Muscle layer of duodenum (tissue), 2 donors: ENCODE results near the gene GALNT11.
"Not testable (repeated sequence)": the region's sequence is repeated elsewhere in the genome, so short reads cannot be mapped to it uniquely, and the experiment has no call there.

Experiments used
- H3K27ac ChIP-seq: one replicate; pipeline ENCODE4 v1.7.0; 2013; ENCODE audit warnings: mild to moderate bottlenecking, low read length
- H3K27me3 ChIP-seq: one replicate; pipeline ENCODE4 v1.7.0; 2013; ENCODE audit warnings: low read depth, mild to moderate bottlenecking, control low read depth, low read length
- H3K36me3 ChIP-seq, 2 donors: one replicate each; pipeline ENCODE4 v1.7.0; 2013; ENCODE audit warnings: low read length in 2 of 2, control low read depth in 1 of 2, mild to moderate bottlenecking in 1 of 2; ENCODE audit not compliant: insufficient read depth in 2 of 2, control insufficient read depth in 1 of 2
- H3K4me1 ChIP-seq, 2 donors: one replicate each; pipeline ENCODE4 v1.7.0; 2013; ENCODE audit warnings: low read length in 2 of 2, mild to moderate bottlenecking in 2 of 2, control low read depth in 1 of 2, moderate library complexity in 1 of 2; ENCODE audit not compliant: insufficient read depth in 2 of 2, control insufficient read depth in 1 of 2
- H3K4me3 ChIP-seq, 2 donors: one replicate each; pipeline ENCODE4 v1.7.0; 2013; ENCODE audit warnings: low read length in 2 of 2, low read depth in 1 of 2, mild to moderate bottlenecking in 1 of 2
- H3K9me3 ChIP-seq, 2 donors: one replicate each; pipeline ENCODE4 v1.7.0; 2013; ENCODE audit warnings: low read length in 2 of 2, control low read depth in 1 of 2, mild to moderate bottlenecking in 1 of 2; ENCODE audit not compliant: control insufficient read depth in 1 of 2
- donor health status: healthy.

The GALNT11 gene

GRCh38 chr7:152076940-152077933 is 51.8 kb downstream of the GALNT11 start:
- Histone ChIP-seq H3K4me1 (no peaks in the 10 kb centered on the region), H3K27me3 (no peaks in the 10 kb centered on the region), H3K36me3 (no peaks in the 10 kb centered on the region), H3K4me3 (no peak overlapping the region), H3K27ac (no peak overlapping the region), H3K9me3 (no peaks in the 10 kb centered on the region)

GRCh38 chr7:152078025-152078424 is 52.6 kb downstream of the GALNT11 start:
- Histone ChIP-seq H3K4me1 (no peaks in the 10 kb centered on the region), H3K36me3 (no peaks in the 10 kb centered on the region), H3K27ac (no peak overlapping the region)

GRCh38 chr7:152078786-152079185 is 53.3 kb downstream of the GALNT11 start:
- H3K4me3 ChIP-seq, result no peak overlapping the region
- H3K27ac ChIP-seq, result no peak overlapping the region
- H3K36me3 ChIP-seq, result no peaks in the 10 kb centered on the region
- H3K27me3 ChIP-seq, result no peaks in the 10 kb centered on the region
- no peaks in the 10 kb centered on the region for H3K4me1 ChIP-seq
- no peaks in the 10 kb centered on the region for H3K9me3 ChIP-seq

More at GRCh38 chr7:152078025-152078424, 52.6 kb downstream of the GALNT11 start:
- H3K9me3 ChIP-seq, result no peaks in the 10 kb centered on the region
- H3K27me3 ChIP-seq, result no peaks in the 10 kb centered on the region
- H3K4me3 ChIP-seq, result no peak overlapping the region

GRCh38 chr7:152081088-152081487 is 55.6 kb downstream of the GALNT11 start:
- H3K36me3 ChIP-seq, result no peaks in the 10 kb centered on the region
- H3K4me1 ChIP-seq, result no peaks in the 10 kb centered on the region
- H3K27me3 ChIP-seq, result no peaks in the 10 kb centered on the region
- no peak overlapping the region for H3K27ac ChIP-seq
- H3K9me3 ChIP-seq, result no peaks in the 10 kb centered on the region
- H3K4me3 ChIP-seq, result no peak overlapping the region

GRCh38 chr7:152082073-152082721 is 56.7 kb downstream of the GALNT11 start:
- H3K27ac ChIP-seq, result not testable (repeated sequence)

GRCh38 chr7:152085131-152085530 is 59.7 kb downstream of the GALNT11 start:
- H3K27ac ChIP-seq, result no peak overlapping the region
- no peaks in the 10 kb centered on the region for H3K4me1 ChIP-seq

More at GRCh38 chr7:152082073-152082721, 56.7 kb downstream of the GALNT11 start:
- not testable (repeated sequence) for H3K4me1 ChIP-seq, H3K4me3 ChIP-seq, H3K36me3 ChIP-seq, H3K27me3 ChIP-seq, H3K9me3 ChIP-seq

GRCh38 chr7:152086513-152086912 is 61.0 kb downstream of the GALNT11 start:
- no peak overlapping the region for H3K4me3 ChIP-seq
- H3K27me3 ChIP-seq, result no peaks in the 10 kb centered on the region
- H3K9me3 ChIP-seq, result peaks cover 5% of the 10 kb centered on the region in 2 donors
- no peak overlapping the region for H3K27ac ChIP-seq
- H3K36me3 ChIP-seq, result no peaks in the 10 kb centered on the region
- H3K4me1 ChIP-seq, result no peaks in the 10 kb centered on the region

More at GRCh38 chr7:152085131-152085530, 59.7 kb downstream of the GALNT11 start:
- Histone ChIP-seq H3K9me3 (peaks cover 5% of the 10 kb centered on the region in 2 donors), H3K4me3 (no peak overlapping the region), H3K36me3 (no peaks in the 10 kb centered on the region), H3K27me3 (no peaks in the 10 kb centered on the region)

- H3K27me3 ChIP-seq, result no peaks in the 10 kb centered on the region
- no peak overlapping the region for H3K27ac ChIP-seq
- no peaks in the 10 kb centered on the region for H3K4me1 ChIP-seq
- H3K9me3 ChIP-seq, result peaks cover 5% of the 10 kb centered on the region in 2 donors
- H3K36me3 ChIP-seq, result no peaks in the 10 kb centered on the region
- H3K4me3 ChIP-seq, result no peak overlapping the region
These were observed 63.7 kb downstream of the GALNT11 start for GRCh38 chr7:152089183-152089582.

GRCh38 chr7:152090747-152091146 is 65.3 kb downstream of the GALNT11 start:
- peaks cover 0 to 6% of the 10 kb centered on the region in 2 donors for H3K36me3 ChIP-seq
- H3K9me3 ChIP-seq, result peaks cover 5% of the 10 kb centered on the region in 2 donors
- no peaks in the 10 kb centered on the region for H3K4me1 ChIP-seq
- H3K27me3 ChIP-seq, result no peaks in the 10 kb centered on the region
- H3K4me3 ChIP-seq, result no peak overlapping the region
- H3K27ac ChIP-seq, result no peak overlapping the region

GRCh38 chr7:152093717-152094116 is 68.2 kb downstream of the GALNT11 start:
- H3K4me1 ChIP-seq, result no peaks in the 10 kb centered on the region
- H3K27ac ChIP-seq, result no peak overlapping the region
- H3K36me3 ChIP-seq, result peaks cover 0 to 6% of the 10 kb centered on the region in 2 donors
- H3K9me3 ChIP-seq, result peaks cover 4% of the 10 kb centered on the region in 2 donors
- no peaks in the 10 kb centered on the region for H3K27me3 ChIP-seq
- no peak overlapping the region for H3K4me3 ChIP-seq

- Histone ChIP-seq H3K36me3 (peaks cover 1 to 8% of the 10 kb centered on the region in 2 donors), H3K4me3 (no peak overlapping the region), H3K9me3 (no peaks in the 10 kb centered on the region)
These were observed 70.3 kb downstream of the GALNT11 start for GRCh38 chr7:152095771-152096170.

More at GRCh38 chr7:152095771-152096170, 70.3 kb downstream of the GALNT11 start:
- H3K4me1 ChIP-seq, result no peaks in the 10 kb centered on the region
- no peaks in the 10 kb centered on the region for H3K27me3 ChIP-seq
- H3K27ac ChIP-seq, result no peak overlapping the region
